H1 (cell line): ENCODE data around the gene GGA3. TPM values are rescaled to one million over a fixed set of nuclear protein-coding genes. Genes with fewer than 3 reads are reported as not detected.

Experiments used
- CTCF ChIA-PET: fragments of 300-600 bp; sonication (Branson Sonifier 250); formaldehyde crosslinking; loops from one replicate; lab custom pipeline; 2021; ENCODE audit not compliant: partially characterized antibody; lab: Charles Lee
- POLR2A ChIA-PET: fragments of 300-600 bp; sonication (Branson Sonifier 250); formaldehyde crosslinking; loops from one replicate; lab custom pipeline; 2021; ENCODE audit warnings: inconsistent platforms; ENCODE audit not compliant: partially characterized antibody; lab: Charles Lee
- DNase-seq, 2 experiments: peaks; one replicate each; pipeline versions ENCODE4 v3.0.0 to v3.0.0-alpha.2; 2010 to 2022; ENCODE audit warnings: low spot score in 2 of 2, low read depth in 1 of 2, mixed read lengths in 1 of 2
- FAIRE-seq: peaks from 2 replicates; lab custom pipeline; 2011; peaks lifted over from hg19 to GRCh38; lab: Jason Lieb, UNC
- H2AFZ ChIP-seq: 2 replicates; pipeline ENCODE4 v1.8.1; 2012; ENCODE audit warnings: low read length, inconsistent platforms
- H2AK5ac ChIP-seq: 2 replicates; pipeline ENCODE4 v1.6.1; 2013; ENCODE audit warnings: low read depth, low read length
- H2BK120ac ChIP-seq: replicated peaks from 2 replicates; pipeline ENCODE3; 2013; ENCODE audit warnings: low read depth, low read length, inconsistent platforms
- H2BK12ac ChIP-seq: 2 replicates; pipeline ENCODE4 v1.6.1; 2013; ENCODE audit warnings: low read depth, low read length
- H2BK15ac ChIP-seq: 2 replicates; pipeline ENCODE4 v1.6.1; 2013; ENCODE audit warnings: low read length
- H2BK20ac ChIP-seq: 2 replicates; pipeline ENCODE4 v1.6.1; 2013; ENCODE audit warnings: low read length
- H2BK5ac ChIP-seq: 2 replicates; pipeline ENCODE4 v1.6.1; 2013; ENCODE audit warnings: low read depth, low read length
- H3K14ac ChIP-seq: 2 replicates; pipeline ENCODE4 v1.6.1; 2013; ENCODE audit warnings: inconsistent platforms; ENCODE audit not compliant: insufficient read length
- H3K18ac ChIP-seq: 2 replicates; pipeline ENCODE4 v1.6.1; 2013; ENCODE audit warnings: low read length; ENCODE audit errors: extremely low read depth
- H3K23ac ChIP-seq: 2 replicates; pipeline ENCODE4 v1.6.1; 2013; ENCODE audit warnings: inconsistent platforms; ENCODE audit not compliant: insufficient read length
- H3K23me2 ChIP-seq: 2 replicates; pipeline ENCODE4 v1.6.1; 2013; ENCODE audit warnings: low read depth, low read length
- H3K27ac ChIP-seq: 2 replicates; pipeline ENCODE4 v1.6.1; 2011; ENCODE audit warnings: low read depth, low read length, inconsistent platforms
- H3K27me3 ChIP-seq, 4 experiments: replicated peaks in 1 of 4; 1 replicate in 1 of 4; 2 replicates in 3 of 4; pipeline versions ENCODE4 v1.6.1 to v1.8.1; 2011 to 2013; ENCODE audit warnings: low read length in 3 of 4, mild to moderate bottlenecking in 3 of 4, inconsistent platforms in 2 of 4, mixed read lengths in 2 of 4, moderate library complexity in 1 of 4; ENCODE audit not compliant: control insufficient read depth in 3 of 4, insufficient read depth in 3 of 4; ENCODE audit errors: extremely low read depth in 1 of 4
- H3K36me3 ChIP-seq, 4 experiments: 2 replicates each; pipeline versions ENCODE4 v1.6.1 to v1.8.1; 2011 to 2013; ENCODE audit warnings: mild to moderate bottlenecking in 4 of 4, low read length in 3 of 4, moderate library complexity in 2 of 4, control low read depth in 1 of 4, inconsistent platforms in 1 of 4; ENCODE audit not compliant: insufficient read depth in 4 of 4, control insufficient read depth in 2 of 4
- H3K4ac ChIP-seq: replicated peaks from 2 replicates; pipeline ENCODE3; 2013; ENCODE audit warnings: low read length, low read depth, mixed read lengths, inconsistent platforms; ENCODE audit not compliant: insufficient read length
- H3K4me1 ChIP-seq, 4 experiments: replicated peaks in 1 of 4; 1 replicate in 1 of 4; 2 replicates in 3 of 4; pipeline versions ENCODE4 v1.6.1 to v1.8.1; 2011 to 2013; ENCODE audit warnings: low read length in 3 of 4, inconsistent platforms in 2 of 4, mixed read lengths in 1 of 4; ENCODE audit not compliant: insufficient read depth in 4 of 4, control insufficient read depth in 3 of 4
- H3K4me2 ChIP-seq, 2 experiments: 2 replicates each; pipeline versions ENCODE4 v1.6.1 to v1.8.1; 2011 to 2013; ENCODE audit warnings: low read depth in 2 of 2, low read length in 2 of 2, control low read depth in 1 of 2, inconsistent platforms in 1 of 2, mild to moderate bottlenecking in 1 of 2; ENCODE audit not compliant: insufficient read depth in 1 of 2
- H3K4me3 ChIP-seq, 4 experiments: fragments of 200-600, 300-600 bp in 1 of 4; sonication (generic), shearing (Covaris generic), sonication (Bioruptor Twin) in 1 of 4; 2 replicates each; pipeline versions ENCODE4 v1.5.1 to v1.8.1; 2011 to 2016; ENCODE audit warnings: low read length in 4 of 4, low read depth in 3 of 4, control low read depth in 2 of 4, inconsistent platforms in 2 of 4, mild to moderate bottlenecking in 2 of 4, mixed read lengths in 1 of 4, moderate library complexity in 1 of 4; ENCODE audit not compliant: insufficient read depth in 2 of 4; ENCODE audit errors: extremely low read depth in 1 of 4
- H3K56ac ChIP-seq: replicated peaks from 2 replicates; pipeline ENCODE3; 2013; ENCODE audit warnings: low read depth, mild to moderate bottlenecking, mixed read lengths, low read length, inconsistent platforms; ENCODE audit not compliant: insufficient read length
- H3K79me1 ChIP-seq: 2 replicates; pipeline ENCODE4 v1.6.1; 2013; ENCODE audit warnings: low read depth, low read length, control low read depth
- H3K79me2 ChIP-seq, 2 experiments: 2 replicates each; pipeline versions ENCODE4 v1.6.1 to v1.8.1; 2012 to 2013; ENCODE audit warnings: low read length in 2 of 2, mild to moderate bottlenecking in 2 of 2, inconsistent platforms in 1 of 2; ENCODE audit not compliant: insufficient read depth in 2 of 2, control insufficient read depth in 1 of 2
- H3K9ac ChIP-seq, 4 experiments: replicated peaks in 1 of 4; 1 replicate in 1 of 4; 2 replicates in 3 of 4; pipeline versions ENCODE4 v1.6.1 to v1.8.1; 2011 to 2013; ENCODE audit warnings: low read depth in 3 of 4, low read length in 3 of 4, control low read depth in 2 of 4, mild to moderate bottlenecking in 2 of 4, moderate library complexity in 2 of 4, inconsistent platforms in 1 of 4; ENCODE audit errors: extremely low read depth in 1 of 4
- H3K9me3 ChIP-seq, 2 experiments: 2 replicates each; pipeline versions ENCODE4 v1.6.1 to v1.8.1; 2012 to 2013; ENCODE audit warnings: mild to moderate bottlenecking in 2 of 2, moderate library complexity in 2 of 2, control low read depth in 1 of 2, inconsistent platforms in 1 of 2, low read depth in 1 of 2, low read length in 1 of 2, mixed read lengths in 1 of 2; ENCODE audit not compliant: insufficient read depth in 2 of 2
- H4K20me1 ChIP-seq, 2 experiments: replicated peaks in 1 of 2; 2 replicates each; pipeline versions ENCODE3 to v1.8.1; 2011 to 2013; ENCODE audit warnings: inconsistent platforms in 2 of 2, low read length in 2 of 2, mild to moderate bottlenecking in 1 of 2; ENCODE audit not compliant: insufficient read depth in 2 of 2, control insufficient read depth in 1 of 2
- H4K5ac ChIP-seq: 2 replicates; pipeline ENCODE4 v1.6.1; 2013; ENCODE audit warnings: low read length, low read depth, mixed read lengths, inconsistent platforms; ENCODE audit not compliant: insufficient read length
- H4K8ac ChIP-seq: 2 replicates; pipeline ENCODE4 v1.8.0; 2013; ENCODE audit warnings: mild to moderate bottlenecking, moderate library complexity, low read length, inconsistent platforms; ENCODE audit not compliant: insufficient read depth; ENCODE audit errors: extremely low read depth
- H4K91ac ChIP-seq: replicated peaks from 2 replicates; pipeline ENCODE3; 2013; ENCODE audit warnings: low read length, mixed read lengths, inconsistent platforms; ENCODE audit not compliant: insufficient read length
- ATF2 ChIP-seq: IDR thresholded peaks from 2 replicates; pipeline ENCODE4 v1.6.1; 2012; ENCODE audit warnings: low read length, inconsistent platforms
- CREB1 ChIP-seq: IDR thresholded peaks from 2 replicates; pipeline ENCODE4 v1.6.1; 2012; ENCODE audit warnings: inconsistent platforms
- EZH2 ChIP-seq: fragments of 200-600 bp; sonication (generic); IDR thresholded peaks from 2 replicates; pipeline ENCODE4 v1.7.1; 2012; ENCODE audit warnings: low read depth, mild to moderate bottlenecking, moderate library complexity, low read length, inconsistent platforms; ENCODE audit not compliant: severe bottlenecking
- GTF2F1 ChIP-seq: IDR thresholded peaks from 2 replicates; pipeline ENCODE4 v1.6.1; 2012; ENCODE audit warnings: low read depth, low read length, improper control_type of control experiment, borderline replicate concordance
- MAFK ChIP-seq: IDR thresholded peaks from 2 replicates; pipeline ENCODE4 v1.6.1; 2012; ENCODE audit warnings: low read depth, mild to moderate bottlenecking, improper control_type of control experiment, low read length
- POLR2A ChIP-seq, 2 experiments: IDR thresholded peaks; 1 replicate in 1 of 2; 2 replicates in 1 of 2; pipeline ENCODE4 v1.6.1; 2011; ENCODE audit warnings: low read depth in 2 of 2, low read length in 2 of 2, mild to moderate bottlenecking in 2 of 2; ENCODE audit errors: control extremely low read depth in 1 of 2
- SIN3A ChIP-seq, 2 experiments: IDR thresholded peaks in 1 of 2; conservative IDR thresholded peaks in 1 of 2; 2 replicates each; pipeline ENCODE4 v1.6.1; 2011 to 2012; ENCODE audit warnings: low read length in 2 of 2, improper control_type of control experiment in 1 of 2, low read depth in 1 of 2, mild to moderate bottlenecking in 1 of 2
- WGBS, 2 experiments: shearing (Covaris generic) in 1 of 2; methylation state at CpG; one replicate each; pipeline versions ENCODE4 v1.1.6 to v1.1.7; 2013 to 2015; ENCODE audit warnings: low lambda C conversion rate in 2 of 2, mixed read lengths in 2 of 2, inconsistent platforms in 1 of 2, low coverage in 1 of 2, missing lambda C conversion rate in 1 of 2; ENCODE audit not compliant: insufficient replicate concordance in 2 of 2, insufficient coverage in 1 of 2, insufficient read length in 1 of 2; ENCODE audit errors: extremely low coverage in 1 of 2, missing lambda C conversion rate in 1 of 2; 5-methylcytosine and 5-hydroxymethylcytosine counted together
- polyA plus RNA-seq, 7 experiments: library from polyadenylated mRNA; depleted of rRNA in 3 of 7; stranded (reverse) in 5 of 7; unstranded in 2 of 7; fragments of >200 nt in 5 of 7; fragments of 200-250 nt in 2 of 7; gene quantifications; 1 replicate in 5 of 7; 2 replicates in 1 of 7; 4 replicates in 1 of 7; pipeline versions ENCODE4 v1.2.1 to v1.2.3, GENCODE V29; 2011 to 2013; ENCODE audit warnings: missing spikeins in 2 of 7, mixed read lengths in 2 of 7
- total RNA-seq: library from RNA; stranded (reverse); fragmentation: NEBNext Ultra II Directional; extraction: Animal tissue kit (Norgen Biotek cat#: 25700); gene quantifications from 2 replicates; pipeline ENCODE4 v1.2.1, GENCODE V29; 2021
- TF ChIP-seq, protein P1 (sequence below): IDR thresholded peaks from 2 replicates; pipeline ENCODE4 v1.6.1; 2011; ENCODE audit warnings: low read length, improper control_type of control experiment

The GGA3 gene
- total and polyA plus RNA-seq, 2 of the 8 experiments (the other 6 are each of a cell fraction or from before 2014, with no cell fraction given): 40.6 to 60.0 TPM

GRCh38 chr17:75240394-75241142, 20.8 kb downstream of the GGA3 start:
- no peak overlapping the region for H2AK5ac ChIP-seq
- no peak overlapping the region; the same call in 1 of the 2 replicates for H3K27ac ChIP-seq
- 63% methylated on average over 23 of the region's 23 CpGs; no CpG with 5 or more reads in 1 of the 2 experiments for WGBS, 2 experiments
- H2BK12ac ChIP-seq: 0 out of 2 replicates have a peak overlapping the region, but pooled peaks have one; percentile 17
- H3K79me1 ChIP-seq: no peaks in the 10 kb centered on the region
- H3K4me1 ChIP-seq: peaks cover 0 to 4% (median 0%) of the 10 kb centered on the region in 4 experiments; a peak in 3 of 7 replicates
- FAIRE-seq (no peak), DNase-seq (peak in 1 of 2 experiments; percentile 91)
- peak overlapping the region in 1 of 2 experiments; percentile 18; a peak in 1 of 4 replicates for H3K4me2 ChIP-seq
- no peaks in the 10 kb centered on the region for H3K9me3 ChIP-seq
- no peaks in the 10 kb centered on the region for H3K27me3 ChIP-seq
- no peak overlapping the region for H4K5ac ChIP-seq
- no peak overlapping the region for H2BK15ac ChIP-seq
- H3K23ac ChIP-seq: no peak overlapping the region
- peak overlapping the region; percentile 44; the same call in 1 of the 2 replicates for H2BK5ac ChIP-seq
- ChIA-PET CTCF (interaction anchor here (0.6 to 16.5 kb wide), 69 partner anchors 9 to 498 kb away, joined by 3 to 369 read pairs (median 5); partner anchors contain the start of genes GGA3, GRB2, MIF4GD and MRPS7), POLR2A (interaction anchor here (0.5 to 6.3 kb wide), 21 partner anchors 9 to 258 kb away, joined by 3 to 53 read pairs (median 4); partner anchors contain the start of genes ARMC7, GGA3, MIF4GD and MRPS7)
- peaks cover 28 to 69% (median 62%) of the 10 kb centered on the region in 4 experiments for H3K36me3 ChIP-seq
- no peak overlapping the region for H3K4ac ChIP-seq
- no peak overlapping the region for H3K14ac ChIP-seq
- H3K9ac ChIP-seq: no peak overlapping the region
- peak overlapping the region; percentile 5 for H4K91ac ChIP-seq
- H2BK20ac ChIP-seq: no peak overlapping the region
- no peak overlapping the region for H3K4me3 ChIP-seq
- H3K18ac ChIP-seq: no peak overlapping the region
- peak overlapping the region; percentile 76 for H4K8ac ChIP-seq
- no peaks in the 10 kb centered on the region for H3K79me2 ChIP-seq
- no peaks in the 10 kb centered on the region for H3K23me2 ChIP-seq
- no peak overlapping the region for H3K56ac ChIP-seq
- peaks cover 14 to 29% of the 10 kb centered on the region in 2 experiments for H4K20me1 ChIP-seq
- H2AFZ ChIP-seq: no peak overlapping the region
- H2BK120ac ChIP-seq: no peak overlapping the region
- TF ChIP-seq, protein P1, sequence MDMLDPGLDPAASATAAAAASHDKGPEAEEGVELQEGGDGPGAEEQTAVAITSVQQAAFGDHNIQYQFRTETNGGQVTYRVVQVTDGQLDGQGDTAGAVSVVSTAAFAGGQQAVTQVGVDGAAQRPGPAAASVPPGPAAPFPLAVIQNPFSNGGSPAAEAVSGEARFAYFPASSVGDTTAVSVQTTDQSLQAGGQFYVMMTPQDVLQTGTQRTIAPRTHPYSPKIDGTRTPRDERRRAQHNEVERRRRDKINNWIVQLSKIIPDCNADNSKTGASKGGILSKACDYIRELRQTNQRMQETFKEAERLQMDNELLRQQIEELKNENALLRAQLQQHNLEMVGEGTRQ: peak; percentile 68
- no peak for TF ChIP-seq MAFK
- TF ChIP-seq SIN3A (conservative IDR thresholded peaks at IDR 0.05 in 1 of 2, IDR thresholded peaks at IDR 0.05 in 1 of 2; ENCODE audit: low read depth in 1 of 2, low read length in 2 of 2): peak in 1 of 2 experiments; percentile 50; a peak in 1 of 4 replicates
- TF ChIP-seq POLR2A (IDR thresholded peaks at IDR 0.05; ENCODE audit: control extremely low read depth in 1 of 2, low read depth in 2 of 2, low read length in 2 of 2): peak in 1 of 2 experiments; percentile 32; a peak in 1 of 3 replicates
- TF ChIP-seq CREB1: peak; percentile 50
- TF ChIP-seq EZH2: no peak
- no peak for TF ChIP-seq GTF2F1
- TF ChIP-seq ATF2: peak; percentile 75
